NK-92 (cell line): ENCODE results near the gene SSX2IP.
"Not testable (repeated sequence)": the region's sequence is repeated elsewhere in the genome, so short reads cannot be mapped to it uniquely, and the experiment has no call there.

Source experiments
- DNase-seq: peaks from one replicate; lab custom pipeline; 2025; ENCODE audit not compliant: unreplicated experiment; lab: John Stamatoyannopoulos, UW

SSX2IP gene

DNA sequence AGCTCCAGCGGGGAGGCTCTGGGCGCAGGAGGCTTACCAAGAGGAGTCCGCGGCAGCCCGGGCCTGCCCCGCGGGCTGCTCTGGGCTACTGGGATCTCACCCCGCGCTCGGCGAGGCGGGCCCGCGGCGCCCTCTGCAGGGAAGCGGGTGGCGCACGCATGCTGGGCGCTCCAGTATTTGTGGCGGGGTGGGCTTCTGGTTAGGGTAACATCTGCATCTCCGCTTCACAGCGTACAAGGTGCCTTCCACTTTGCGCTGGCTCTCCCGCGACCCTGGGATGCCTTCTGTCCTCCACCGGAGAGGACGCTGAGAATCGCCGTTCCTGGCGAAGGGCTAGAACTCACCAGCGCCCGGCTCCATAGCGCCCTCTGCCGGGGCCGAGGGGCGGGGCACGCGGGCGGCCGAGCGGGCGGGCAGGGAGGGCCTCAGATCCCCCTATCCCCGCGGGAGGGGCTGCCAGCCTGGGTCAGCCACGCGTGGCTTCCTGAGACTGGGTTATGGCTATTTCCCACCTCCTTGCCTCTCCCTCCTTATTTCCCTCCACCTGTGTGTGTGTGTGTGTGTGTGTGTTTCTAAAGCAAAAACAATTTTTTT lies 69.4 kb downstream of the SSX2IP start:
- DNase-seq: no peak

DNA sequence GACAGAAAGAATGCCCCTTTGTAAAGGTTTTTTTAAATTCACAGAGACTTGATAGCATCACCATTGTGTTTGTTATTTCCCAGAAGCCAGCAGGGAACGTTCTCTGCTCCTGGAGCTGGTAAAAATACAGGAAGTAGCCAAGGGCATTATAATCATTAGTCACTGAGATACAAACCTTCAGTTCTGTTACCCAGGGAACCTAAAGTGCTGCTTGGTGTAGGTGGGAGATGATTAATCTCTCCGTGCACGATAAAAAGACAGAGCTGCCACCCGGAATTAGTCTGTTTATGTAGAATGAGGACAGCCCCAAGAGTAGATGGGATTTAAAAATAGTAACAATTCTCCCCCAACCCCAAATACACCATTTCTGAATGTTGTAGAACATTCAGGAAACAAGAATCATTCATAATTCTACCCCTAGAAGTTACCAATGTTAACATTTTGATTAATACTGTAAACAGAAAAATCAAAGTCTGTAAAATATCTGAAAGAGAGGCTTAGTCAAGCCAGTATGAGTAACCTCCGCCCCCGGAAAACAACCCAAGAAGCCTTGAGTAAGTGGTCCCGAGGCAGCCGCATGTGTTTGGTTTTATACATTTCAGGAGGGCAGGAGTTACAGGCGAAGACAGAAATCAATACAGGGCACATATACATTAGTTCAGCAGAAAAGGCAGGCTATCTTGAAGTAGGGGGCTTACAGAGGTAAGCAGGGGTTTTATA lies 70.7 kb downstream of the SSX2IP start:
- no peak for DNase-seq

- no peak for DNase-seq
These were observed 72.9 kb downstream of the SSX2IP start for GRCh38 chr1:84617349-84617748.

GRCh38 chr1:84615790-84616189 lies 74.5 kb downstream of the SSX2IP start:
- DNase-seq: no peak

- no peak for DNase-seq
These were observed 76.4 kb downstream of the SSX2IP start for GRCh38 chr1:84613887-84614286.

- DNase-seq: no peak
These were observed 77.2 kb downstream of the SSX2IP start for GRCh38 chr1:84613026-84613425.

DNA sequence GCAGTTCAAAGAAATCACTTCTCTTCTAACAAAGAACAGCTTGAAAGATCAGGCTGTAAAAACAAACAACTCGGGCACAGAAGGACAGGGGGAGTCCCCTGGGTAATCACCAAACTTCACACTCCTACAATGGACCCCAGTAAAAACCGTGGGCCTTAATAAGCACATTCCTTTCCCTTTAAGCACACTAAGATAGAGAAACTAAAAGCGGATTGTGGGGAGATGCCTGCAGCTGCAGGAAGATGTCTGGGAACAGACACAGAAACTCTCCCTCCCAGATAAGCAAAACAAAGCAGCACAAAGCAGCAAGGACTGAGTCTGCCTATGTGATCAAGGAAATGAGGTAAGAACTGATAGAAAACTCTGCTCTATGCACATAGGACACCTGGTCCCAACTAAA lies 78.5 kb downstream of the SSX2IP start:
- DNase-seq: no peak

GRCh38 chr1:84611091-84611490 lies 79.2 kb downstream of the SSX2IP start:
- no peak for DNase-seq

DNA sequence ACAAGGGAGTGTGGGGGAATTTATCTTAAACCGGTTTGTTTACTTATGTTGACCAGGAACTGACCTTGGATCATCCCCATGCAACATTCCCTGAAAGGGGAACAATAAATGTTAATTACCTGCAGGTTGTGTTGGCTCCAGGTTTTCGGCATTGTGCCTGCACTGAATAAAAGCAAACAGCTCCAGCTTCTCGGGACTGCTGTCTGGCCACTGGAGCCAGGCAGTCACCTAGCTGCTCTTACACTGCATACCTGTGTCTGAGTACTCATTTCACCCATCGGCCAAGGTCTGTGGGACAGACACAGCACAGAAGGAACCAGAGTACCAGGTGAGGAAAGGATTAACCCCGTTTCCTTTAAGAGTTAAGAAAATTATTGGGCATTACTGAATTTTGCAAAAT lies 83.3 kb downstream of the SSX2IP start:
- no peak for DNase-seq

DNA sequence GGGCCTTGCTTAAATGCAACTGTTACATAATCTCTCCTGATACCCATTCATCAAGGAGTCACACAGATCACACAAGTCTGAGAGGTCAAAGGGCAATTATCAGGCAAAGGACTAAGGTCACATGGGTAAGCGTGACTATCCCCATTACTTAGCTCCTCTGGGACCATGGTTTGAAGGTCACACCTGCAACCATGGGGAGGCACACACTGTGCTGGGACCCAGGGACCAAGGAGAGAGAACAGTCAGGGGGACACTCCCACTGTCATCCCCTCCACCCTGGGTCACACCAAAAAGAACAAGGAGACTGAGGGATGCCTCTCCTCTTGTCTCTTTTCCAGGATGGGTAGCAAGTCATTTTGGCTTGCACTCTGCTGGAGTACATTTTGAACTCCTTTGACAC lies 85.1 kb downstream of the SSX2IP start:
- DNase-seq: no peak

DNA sequence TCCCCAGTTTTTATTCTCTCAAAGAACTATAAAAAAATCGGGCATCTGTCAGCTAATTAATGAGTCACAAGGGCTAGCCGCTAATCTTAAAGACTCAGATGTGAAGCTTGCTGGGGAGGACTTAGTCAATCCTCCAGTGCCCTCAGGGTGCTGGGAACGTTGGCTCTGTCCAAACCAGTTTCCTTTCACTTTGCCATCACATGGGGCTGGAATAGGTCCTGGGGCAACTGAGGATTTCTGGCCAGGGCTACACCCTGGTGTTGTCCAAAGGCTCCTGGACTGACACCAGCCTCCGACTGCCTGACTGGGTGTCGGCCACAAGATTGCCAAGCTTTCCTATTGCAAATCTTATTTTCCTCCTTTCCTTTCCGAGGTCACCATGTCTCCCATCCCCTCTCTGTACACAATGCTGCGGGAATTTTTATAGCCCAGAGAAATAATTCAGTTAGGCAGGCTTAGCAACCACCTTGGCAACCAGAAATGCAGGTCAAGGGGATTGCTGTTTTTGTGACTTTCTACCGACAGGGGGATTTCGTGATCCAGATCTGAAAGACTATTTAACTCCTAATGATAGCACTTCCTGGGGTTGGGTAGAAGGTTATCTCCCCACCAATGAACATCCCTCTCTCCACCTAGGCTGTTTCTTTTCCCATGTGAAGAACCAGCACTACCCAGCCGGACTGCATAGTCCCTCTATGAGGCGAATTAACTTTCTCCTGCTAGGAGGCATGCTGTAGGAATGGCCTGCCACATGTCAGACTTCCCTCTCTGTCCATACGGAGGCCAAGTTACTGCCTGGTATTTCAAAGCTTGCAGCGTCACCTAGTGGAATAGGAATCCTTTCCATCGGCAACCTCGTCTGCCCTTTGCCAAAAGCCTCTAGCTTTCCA lies 86.1 kb downstream of the SSX2IP start:
- DNase-seq: no peak

DNA sequence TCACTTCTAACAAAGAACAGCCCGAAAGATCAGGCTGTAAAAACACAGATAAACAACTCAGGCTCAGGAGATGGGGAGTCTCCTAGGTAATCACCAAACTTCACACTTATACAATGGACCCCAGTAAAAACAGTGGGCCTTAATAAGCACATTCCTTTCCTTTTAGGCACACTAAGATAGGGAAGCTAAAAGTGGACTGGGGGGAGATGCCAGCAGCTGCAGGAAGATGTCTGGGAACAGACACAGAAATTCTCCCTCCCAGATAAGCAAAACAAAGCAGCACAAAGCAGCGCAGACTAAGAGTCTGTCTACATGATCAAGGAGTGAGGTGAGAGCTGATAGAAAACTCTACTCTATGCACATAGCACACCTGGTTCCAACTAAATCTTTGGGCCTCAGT lies 87.0 kb downstream of the SSX2IP start:
- no peak for DNase-seq

DNA sequence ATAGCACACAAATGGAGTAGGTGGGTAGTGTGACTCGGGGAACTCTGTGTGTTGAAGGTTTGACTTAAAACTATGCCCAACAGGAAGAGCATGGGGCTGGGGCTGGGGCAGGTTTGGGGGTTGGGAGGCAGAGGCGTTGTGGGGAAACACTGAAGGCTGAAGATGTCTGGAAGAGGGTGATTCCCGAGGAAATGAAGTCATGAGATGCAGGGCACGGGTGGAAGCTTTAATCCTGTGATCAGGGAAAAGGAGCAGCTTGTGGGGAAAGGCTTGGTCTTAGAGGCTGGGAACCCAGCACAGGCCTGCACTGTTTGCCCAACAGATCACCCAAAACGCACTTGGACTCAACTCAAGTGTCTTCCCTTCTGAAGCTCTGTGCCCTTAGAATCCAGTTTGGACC lies 89.5 kb downstream of the SSX2IP start:
- DNase-seq: no peak

DNA sequence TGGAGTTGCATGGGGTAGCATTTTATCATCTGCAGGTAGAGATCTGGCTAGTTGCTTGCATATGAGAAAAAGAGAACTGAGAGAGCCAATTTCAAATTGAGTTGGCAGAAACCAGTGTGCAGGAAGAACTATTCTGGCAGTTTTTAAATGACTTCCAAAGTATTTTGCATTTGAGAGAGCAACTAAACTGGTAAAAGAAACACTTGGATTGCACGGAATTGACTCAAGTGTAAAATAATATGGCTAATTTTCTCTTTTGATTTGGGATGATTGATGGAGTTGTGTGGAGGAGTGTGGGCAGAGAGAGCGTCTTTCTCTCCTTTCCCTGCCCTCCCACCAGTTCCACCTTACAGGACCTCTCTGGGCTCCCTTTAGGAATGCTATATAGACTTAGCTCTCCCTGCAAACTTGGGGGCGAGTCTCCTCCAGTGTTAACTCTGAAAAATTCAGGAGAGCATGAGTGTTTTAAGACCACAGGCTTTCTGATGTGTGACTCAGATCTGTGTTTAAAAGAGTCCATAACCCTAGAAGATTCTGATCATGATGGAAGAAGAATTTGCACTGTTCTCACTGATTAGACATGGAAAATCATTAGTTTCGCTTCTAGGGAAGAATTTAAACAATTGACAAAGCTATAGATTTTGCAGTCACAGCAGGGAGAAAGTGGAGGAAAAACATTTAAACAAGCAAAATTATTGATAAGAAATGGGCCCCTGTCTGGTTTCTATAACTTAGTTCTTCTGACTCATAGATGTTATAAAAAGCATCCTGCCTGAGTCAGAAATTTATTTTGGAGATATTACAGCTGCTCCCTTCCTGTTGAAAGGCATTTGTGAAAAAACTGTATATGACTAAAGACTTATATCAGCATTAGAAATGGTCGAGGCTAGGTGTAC lies 91.2 kb downstream of the SSX2IP start:
- DNase-seq: no peak

DNA sequence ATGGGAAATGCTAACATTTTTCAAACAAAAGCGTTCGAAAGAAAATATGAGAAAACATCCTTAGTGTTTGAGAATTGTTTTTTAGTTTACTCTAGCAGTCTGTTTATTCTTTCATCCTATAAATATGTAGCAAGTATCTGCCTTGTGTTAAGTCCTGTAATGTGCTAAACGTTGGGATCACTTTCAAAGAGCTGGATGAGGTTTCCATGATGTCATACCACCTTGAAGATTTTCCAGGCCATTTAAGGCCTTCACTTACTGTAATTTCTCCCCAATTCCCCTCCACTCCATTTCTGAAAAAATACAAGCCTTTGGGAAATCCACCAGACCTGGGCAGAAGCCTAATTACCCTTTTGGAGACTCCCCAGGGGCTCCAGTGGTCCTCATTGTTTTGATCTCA lies 91.8 kb downstream of the SSX2IP start:
- DNase-seq: no peak

DNA sequence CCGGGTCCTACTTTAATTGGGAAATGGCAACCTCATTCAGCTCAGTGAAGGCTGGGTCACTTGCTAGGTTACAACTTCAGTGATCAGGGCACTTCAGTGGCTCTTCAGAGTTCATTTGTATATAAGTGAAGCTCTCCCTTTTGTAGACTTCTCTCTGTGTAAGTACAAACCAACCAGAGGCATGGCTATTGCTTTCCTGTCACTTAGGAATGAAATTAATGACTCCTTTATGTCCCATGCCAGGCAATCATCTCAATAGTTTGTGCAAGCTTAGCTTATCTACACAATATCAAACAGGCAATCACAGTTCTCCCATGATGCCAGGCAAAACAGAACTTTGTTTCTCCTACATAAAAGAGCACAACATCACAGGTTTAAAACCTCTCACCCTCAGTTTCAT lies 93.2 kb downstream of the SSX2IP start:
- DNase-seq: no peak

DNA sequence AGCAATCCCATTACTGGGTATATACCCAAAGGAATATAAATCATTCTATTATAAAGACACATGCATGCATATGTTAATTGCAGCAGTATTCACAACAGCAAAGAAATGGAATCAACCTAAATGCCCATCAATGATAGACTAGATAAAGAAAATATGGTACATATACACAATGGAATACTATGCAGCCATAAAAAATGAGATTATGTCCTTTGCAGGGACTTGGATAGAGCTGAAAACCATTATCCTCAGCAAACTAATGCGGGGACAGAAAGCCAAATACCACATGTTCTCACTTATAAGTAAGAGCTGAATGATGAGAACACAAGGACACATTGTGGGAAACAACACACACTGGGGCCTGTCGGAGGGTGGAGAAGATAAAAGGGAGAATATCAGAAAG lies 95.3 kb downstream of the SSX2IP start:
- DNase-seq: not testable (repeated sequence)
